ENCODE measurements around the gene HHAT.

- no peak for TF ChIP-seq CTCF (IDR thresholded peaks at IDR 0.05)
- TF ChIP-seq POLR2A (IDR thresholded peaks at IDR 0.05), result no peak
Observed at GRCh38 chr1:210707300-210708240, 378.9 kb downstream of the HHAT start.

Measured in lower leg skin (tissue), 3 donors.